ENCODE results near the gene NISCH. TPM values are rescaled to one million over a fixed set of nuclear protein-coding genes. Genes with fewer than 3 reads are reported as not detected.

Gene NISCH
- total RNA-seq, 1 donor from 2014 or later = 58.3 TPM

- no peak for TF ChIP-seq CTCF (IDR thresholded peaks at IDR 0.05)
- Histone ChIP-seq H3K9me3 (no peaks in the 10 kb centered on the region), H3K27me3 (no peaks in the 10 kb centered on the region), H3K36me3 (no peaks in the 10 kb centered on the region), H3K27ac (no peak overlapping the region), H3K4me1 (no peaks in the 10 kb centered on the region), H3K4me3 (no peak overlapping the region)
- no peak for DNase-seq (ENCODE audit: low spot score in 2 of 2)
- intact Hi-C loops (cut with DNase I) = no loop called here
These were observed 26.4 kb upstream of the NISCH start for GRCh38 chr3:52429031-52429430.

GRCh38 chr3:52429779-52430415, 25.5 kb upstream of the NISCH start:
- no peak overlapping the region for H3K27ac ChIP-seq
- no peaks in the 10 kb centered on the region for H3K36me3 ChIP-seq
- H3K27me3 ChIP-seq = no peaks in the 10 kb centered on the region
- no peaks in the 10 kb centered on the region for H3K4me1 ChIP-seq
- no peak overlapping the region for H3K4me3 ChIP-seq
- DNase-seq (ENCODE audit: low spot score in 2 of 2) = no peak
- TF ChIP-seq CTCF (IDR thresholded peaks at IDR 0.05) = no peak
- intact Hi-C loops (cut with DNase I) = no loop called here
- no peaks in the 10 kb centered on the region for H3K9me3 ChIP-seq

GRCh38 chr3:52430416-52430810, 25.0 kb upstream of the NISCH start:
- no peak for DNase-seq (ENCODE audit: low spot score in 2 of 2)
- no peaks in the 10 kb centered on the region for H3K4me1 ChIP-seq
- H3K27ac ChIP-seq = no peak overlapping the region
- H3K27me3 ChIP-seq = no peaks in the 10 kb centered on the region
- H3K9me3 ChIP-seq = no peaks in the 10 kb centered on the region
- H3K4me3 ChIP-seq = no peak overlapping the region
- no peaks in the 10 kb centered on the region for H3K36me3 ChIP-seq
- no peak for TF ChIP-seq CTCF (IDR thresholded peaks at IDR 0.05)
- intact Hi-C loops (cut with DNase I) = no loop called here

GRCh38 chr3:52431459-52432223, 23.8 kb upstream of the NISCH start:
- Histone ChIP-seq H3K4me1 (no peaks in the 10 kb centered on the region), H3K27me3 (no peaks in the 10 kb centered on the region), H3K36me3 (no peaks in the 10 kb centered on the region), H3K4me3 (no peak overlapping the region), H3K27ac (no peak overlapping the region), H3K9me3 (no peaks in the 10 kb centered on the region)
- DNase-seq (ENCODE audit: low spot score in 2 of 2) = no peak
- intact Hi-C loops (cut with DNase I) = no loop called here
- no peak for TF ChIP-seq CTCF (IDR thresholded peaks at IDR 0.05)

GRCh38 chr3:52432225-52432624, 23.2 kb upstream of the NISCH start:
- TF ChIP-seq CTCF (IDR thresholded peaks at IDR 0.05) = no peak
- H3K36me3 ChIP-seq = no peaks in the 10 kb centered on the region
- no peaks in the 10 kb centered on the region for H3K4me1 ChIP-seq
- no peaks in the 10 kb centered on the region for H3K9me3 ChIP-seq
- no peak overlapping the region for H3K27ac ChIP-seq
- no peak overlapping the region for H3K4me3 ChIP-seq
- no peaks in the 10 kb centered on the region for H3K27me3 ChIP-seq
- no peak for DNase-seq (ENCODE audit: low spot score in 2 of 2)
- intact Hi-C loops (cut with DNase I) = no loop called here
